Adipose tissue (tissue), 3 donors: ENCODE results near the gene CARD11. TPM values are rescaled to one million over a fixed set of nuclear protein-coding genes. Genes with fewer than 3 reads are reported as not detected.

Experiments used
- H3K27ac ChIP-seq: one replicate; pipeline ENCODE4 v1.5.1; 2013; ENCODE audit warnings: low read depth, low read length
- WGBS, 3 donors: extraction: QIAGEN DNeasy Blood & Tissue Kit; methylation state at CpG; one replicate each; pipeline ENCODE4 v1.1.7; 2013; 5-methylcytosine and 5-hydroxymethylcytosine counted together
- polyA plus RNA-seq, 3 donors: library from polyadenylated mRNA; stranded (reverse); fragments of 200-250 nt; gene quantifications; one replicate each; pipeline ENCODE4 v1.2.3, GENCODE V29; 2013
- donor health status: healthy with polysubstance abuse.
- donor health status: Bipolar disorder and iron deficiency.
- donor health status: healthy.

The CARD11 gene
- polyA plus RNA-seq, 3 donors: 0.74 to 0.85 (median 0.79) TPM

DNA sequence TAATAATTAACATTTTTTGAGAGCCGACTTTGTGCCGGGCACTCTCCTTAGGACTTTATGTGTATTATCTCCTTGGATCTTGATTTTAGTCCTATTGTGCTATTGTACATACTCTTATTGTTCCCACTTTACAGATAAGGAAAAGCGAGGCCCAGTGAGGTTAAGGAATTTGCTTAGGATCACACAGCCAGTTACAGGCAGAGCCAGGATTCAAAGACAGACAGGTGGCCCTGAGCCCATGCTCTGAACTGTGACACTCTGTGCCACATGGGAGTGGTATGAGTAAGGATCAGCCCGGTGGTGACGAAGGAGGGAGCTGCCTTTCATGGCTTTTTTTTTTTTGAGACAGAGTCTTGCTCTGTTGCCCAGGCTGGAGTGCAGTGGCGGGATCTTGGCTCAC lies 183.7 kb downstream of the CARD11 start:
- H3K27ac ChIP-seq: no peak overlapping the region
- WGBS, 3 donors: 82 to 96% (median 90%) methylated on average over 6 of the region's 6 CpGs

DNA sequence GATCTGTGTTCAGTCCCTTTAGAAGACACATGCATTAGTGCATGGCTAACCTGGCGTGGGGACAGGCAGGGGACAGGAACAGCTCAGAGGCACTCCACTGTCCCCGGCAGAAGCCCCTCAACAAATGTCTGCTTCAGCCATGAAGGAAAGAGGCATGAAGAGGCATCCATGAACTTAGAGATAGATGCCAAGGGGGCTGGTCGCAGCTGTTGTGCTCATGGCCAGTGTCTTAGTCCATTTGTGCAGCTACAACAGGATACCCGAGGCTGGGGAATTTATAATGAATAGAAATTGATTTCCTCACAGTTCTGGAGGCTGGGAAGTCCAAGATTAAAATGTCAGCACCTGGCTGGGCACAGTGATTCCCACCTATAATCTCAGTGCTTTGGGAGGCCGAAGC lies 185.0 kb downstream of the CARD11 start:
- WGBS, 3 donors: 89 to 93% (median 90%) methylated on average over 5 of the region's 5 CpGs

DNA sequence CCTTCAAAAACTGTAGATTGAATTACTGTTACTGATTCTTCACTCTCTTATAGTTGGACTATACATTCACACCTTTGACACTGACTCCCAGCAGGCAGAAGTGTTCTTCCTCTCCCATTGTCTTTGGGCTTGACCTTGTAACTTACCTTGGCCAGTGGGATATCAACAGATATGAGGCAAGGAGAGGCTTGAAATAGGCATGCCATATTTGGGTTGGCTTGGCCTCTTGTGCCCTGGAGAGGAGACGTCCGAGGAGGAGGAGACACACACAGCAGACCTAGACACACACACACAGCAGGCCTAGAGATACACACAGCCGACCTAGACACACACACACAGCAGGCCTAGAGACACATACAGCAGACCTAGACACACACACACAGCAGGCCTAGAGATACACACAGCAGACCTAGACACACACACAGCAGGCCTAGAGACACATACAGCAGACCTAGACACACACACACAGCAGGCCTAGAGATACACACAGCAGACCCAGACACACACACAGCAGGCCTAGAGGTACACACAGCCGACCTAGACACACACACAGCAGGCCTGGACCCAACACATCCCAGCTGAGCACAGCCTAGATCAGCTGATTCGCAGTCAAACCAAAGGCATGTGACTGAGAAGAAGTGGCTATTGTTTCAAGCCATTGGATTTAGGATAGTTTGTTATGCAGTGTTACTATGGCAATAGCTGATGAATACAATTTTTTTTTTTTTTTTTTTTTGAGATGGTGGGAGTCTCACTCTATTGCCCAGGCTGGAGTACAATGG lies 187.1 kb downstream of the CARD11 start:
- WGBS, 3 donors: 78 to 85% (median 82%) methylated on average over 5 of the region's 5 CpGs
- H3K27ac ChIP-seq: no peak overlapping the region

More for the DNA sequence above, 185.0 kb downstream of the CARD11 start:
- no peak overlapping the region for H3K27ac ChIP-seq

Other genes with a start within 250 kb of the CARD11 start
- gene GNA12, start 199.6 kb downstream of the CARD11 start, polyA plus RNA-seq: 10 to 100 TPM; 14.8 to 42.6 (median 39.9) TPM